Ishikawa (cell line): ENCODE measurements around the gene UGT1A8.

Experiments used
- CEBPB ChIP-seq: IDR thresholded peaks from 2 replicates; pipeline ENCODE4 v1.6.1; 2012
- CREB1 ChIP-seq: IDR thresholded peaks from 2 replicates; pipeline ENCODE4 v1.6.1; 2012; ENCODE audit warnings: low read depth
- EGR1 ChIP-seq: IDR thresholded peaks from 2 replicates; pipeline ENCODE4 v1.6.1; 2012
- EP300 ChIP-seq: IDR thresholded peaks from 2 replicates; pipeline ENCODE4 v1.6.1; 2012; ENCODE audit warnings: borderline replicate concordance
- FOXM1 ChIP-seq: IDR thresholded peaks from 2 replicates; pipeline ENCODE4 v1.6.1; 2012; ENCODE audit warnings: low read depth, borderline replicate concordance
- NFIC ChIP-seq: IDR thresholded peaks from 2 replicates; pipeline ENCODE4 v1.6.1; 2012
- RAD21 ChIP-seq: IDR thresholded peaks from 2 replicates; pipeline ENCODE4 v1.6.1; 2012; ENCODE audit warnings: low read depth
- REST ChIP-seq: IDR thresholded peaks from 2 replicates; pipeline ENCODE4 v1.6.1; 2012; ENCODE audit warnings: low read depth, mild to moderate bottlenecking
- TAF1 ChIP-seq: IDR thresholded peaks from 2 replicates; pipeline ENCODE4 v1.6.1; 2012; ENCODE audit warnings: low read depth, mild to moderate bottlenecking
- TCF12 ChIP-seq: IDR thresholded peaks from 2 replicates; pipeline ENCODE4 v1.6.1; 2012; ENCODE audit warnings: low read depth
- TEAD4 ChIP-seq: IDR thresholded peaks from 2 replicates; pipeline ENCODE4 v1.6.1; 2012
- USF1 ChIP-seq: IDR thresholded peaks from 2 replicates; pipeline ENCODE4 v1.6.1; 2012
- YY1 ChIP-seq: IDR thresholded peaks from 2 replicates; pipeline ENCODE4 v1.6.1; 2012; ENCODE audit warnings: low read depth
- ZBTB7A ChIP-seq: IDR thresholded peaks from 2 replicates; pipeline ENCODE4 v1.6.1; 2012; ENCODE audit warnings: low read depth
- TF ChIP-seq, protein P1 (sequence below): IDR thresholded peaks from 2 replicates; pipeline ENCODE4 v1.6.1; 2012

The UGT1A8 gene

GRCh38 chr2:233698740-233699139 is 81.3 kb downstream of the UGT1A8 start:
- TF ChIP-seq, protein P1, sequence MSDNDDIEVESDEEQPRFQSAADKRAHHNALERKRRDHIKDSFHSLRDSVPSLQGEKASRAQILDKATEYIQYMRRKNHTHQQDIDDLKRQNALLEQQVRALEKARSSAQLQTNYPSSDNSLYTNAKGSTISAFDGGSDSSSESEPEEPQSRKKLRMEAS: no peak
- TF ChIP-seq TCF12 (no peak), USF1 (no peak), CEBPB (no peak), RAD21 (no peak), EP300 (no peak), NFIC (no peak), TAF1 (no peak), TEAD4 (no peak), FOXM1 (no peak), CREB1 (no peak), ZBTB7A (no peak), REST (no peak), EGR1 (no peak), YY1 (no peak)

DNA sequence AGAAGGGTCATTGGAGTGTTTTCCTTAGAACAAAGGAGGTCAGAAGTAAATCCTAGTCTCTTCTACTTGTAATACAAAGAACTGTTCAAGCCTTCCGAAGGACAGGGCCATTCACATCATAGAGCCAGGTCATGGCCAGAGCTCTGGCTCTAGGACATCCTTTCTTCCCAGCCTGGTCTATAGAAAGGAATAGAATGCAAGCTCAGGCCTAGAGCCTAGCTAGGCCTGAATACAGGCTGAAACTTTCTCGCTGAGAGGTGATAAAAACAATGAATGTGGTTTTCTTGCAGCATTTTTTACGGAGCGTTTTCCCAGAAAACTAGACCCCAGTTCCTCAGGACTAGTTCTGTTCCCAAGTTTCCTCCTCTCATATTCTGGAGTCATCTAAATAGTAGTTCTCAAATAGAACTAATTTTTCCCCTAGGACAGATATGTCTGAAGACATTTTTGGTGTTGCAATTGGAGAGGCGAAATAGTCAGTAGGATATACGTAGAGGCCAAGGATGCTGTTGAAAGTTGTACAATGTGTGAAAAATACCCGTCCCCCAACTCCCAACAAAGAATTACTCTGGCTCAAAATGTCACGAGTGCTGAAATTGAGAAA is 82.1 kb downstream of the UGT1A8 start:
- TF ChIP-seq RAD21: no peak
- TF ChIP-seq, protein P1: no peak
- no peak for TF ChIP-seq TCF12
- no peak for TF ChIP-seq TEAD4
- no peak for TF ChIP-seq EP300
- no peak for TF ChIP-seq TAF1
- TF ChIP-seq EGR1: no peak
- TF ChIP-seq YY1: no peak
- no peak for TF ChIP-seq CREB1
- TF ChIP-seq FOXM1: no peak
- TF ChIP-seq CEBPB: no peak
- TF ChIP-seq REST: no peak
- no peak for TF ChIP-seq NFIC
- no peak for TF ChIP-seq USF1
- no peak for TF ChIP-seq ZBTB7A

DNA sequence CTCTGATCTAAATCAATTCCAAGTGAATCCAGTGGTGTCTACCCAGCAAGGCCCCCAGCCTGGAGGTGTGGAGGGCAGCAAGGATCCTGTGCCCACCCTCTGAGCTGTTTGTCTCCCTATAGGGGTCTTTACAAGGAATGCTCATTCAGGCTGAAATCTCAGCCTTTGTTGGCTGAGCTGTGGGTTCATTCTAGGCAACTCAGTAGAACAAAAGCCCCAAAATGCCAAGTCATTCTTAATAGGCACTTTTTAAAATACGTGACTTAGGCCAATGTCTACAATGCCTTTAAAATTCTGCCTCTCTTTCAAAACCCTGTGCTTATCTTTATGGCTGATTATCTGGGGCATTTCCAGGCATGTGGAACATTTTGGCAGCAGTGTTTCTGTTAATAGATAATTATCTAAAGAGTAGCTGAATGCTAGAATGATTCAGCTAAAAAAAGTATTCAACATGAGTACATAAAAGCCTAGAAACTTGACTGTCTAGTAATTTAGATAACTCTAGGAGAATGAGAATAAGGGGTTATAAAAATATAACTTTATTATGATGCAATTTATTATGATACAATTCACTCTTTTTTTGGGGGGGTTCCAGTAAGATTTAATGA is 82.7 kb downstream of the UGT1A8 start:
- no peak for TF ChIP-seq FOXM1
- TF ChIP-seq USF1: no peak
- TF ChIP-seq RAD21: no peak
- TF ChIP-seq TCF12: no peak
- TF ChIP-seq TEAD4: no peak
- no peak for TF ChIP-seq YY1
- no peak for TF ChIP-seq NFIC
- TF ChIP-seq ZBTB7A: no peak
- TF ChIP-seq TAF1: no peak
- no peak for TF ChIP-seq REST
- no peak for TF ChIP-seq CREB1
- TF ChIP-seq EGR1: no peak
- no peak for TF ChIP-seq CEBPB
- TF ChIP-seq, protein P1: no peak
- no peak for TF ChIP-seq EP300
